Sciatic nerve (tissue), 2 donors: ENCODE data around the gene AP5Z1. TPM values are rescaled to one million over a fixed set of nuclear protein-coding genes. Genes with fewer than 3 reads are reported as not detected.
"Not testable (repeated sequence)": the region's sequence is repeated elsewhere in the genome, so short reads cannot be mapped to it uniquely, and the experiment has no call there.

ENCODE experiments used
- ATAC-seq: fragments of 200-7000 bp; cut with Tn5 transposase; one replicate; pipeline ENCODE4 v1.9.1; 2020; ENCODE audit warnings: mild to moderate bottlenecking, moderate library complexity
- DNase-seq: peaks from one replicate; pipeline ENCODE4 v3.0.0-alpha.2; 2020; ENCODE audit warnings: low spot score
- intact Hi-C: fragments of 100-400 bp; cut with DNase I; formaldehyde crosslinking; loops from one replicate; pipeline ENCODE4 v1.14.2; 2022
- total RNA-seq: library from RNA; stranded (reverse); fragmentation: NEBNext Ultra II Directional; extraction: Animal tissue kit (Norgen Biotek cat#: 25700); gene quantifications from one replicate; pipeline ENCODE4 v1.2.1, GENCODE V29; 2021
- donor health status: DM: no; HTN: no; CAD: no.
- donor health status: DM: no; HTN: no; CAD: no.

AP5Z1 gene
- total RNA-seq, 1 donor from 2014 or later, result 36.2 TPM

- no peak for ATAC-seq
- intact Hi-C loops, result loop anchor here (5.0 kb wide), 1 partner anchor 293 kb away; no protein-coding TSS in a partner anchor
Measured at GRCh38 chr7:4794591-4795350, 19.3 kb downstream of the AP5Z1 start.

GRCh38 chr7:4796453-4796852 is 21.0 kb downstream of the AP5Z1 start:
- DNase-seq (no peak), ATAC-seq (no peak)
- intact Hi-C loops, result no loop called here

More at GRCh38 chr7:4794591-4795350, 19.3 kb downstream of the AP5Z1 start:
- no peak for DNase-seq

- intact Hi-C loops, result no loop called here
- DNase-seq (peak; percentile 81), ATAC-seq (peak; percentile 74)
Measured at GRCh38 chr7:4797858-4798705, 22.7 kb downstream of the AP5Z1 start.

GRCh38 chr7:4798706-4799235 is 23.3 kb downstream of the AP5Z1 start:
- DNase-seq (no peak), ATAC-seq (peak; percentile 4)
- intact Hi-C loops, result no loop called here

- DNase-seq, result peak; percentile 82
- intact Hi-C loops, result loop anchor here (5.0 kb wide), 1 partner anchor 83 kb away; the partner anchor contains the start of gene RADIL
- ATAC-seq, result peak; percentile 80
Measured at GRCh38 chr7:4799508-4800268, 24.3 kb downstream of the AP5Z1 start.

GRCh38 chr7:4800487-4800886 is 25.1 kb downstream of the AP5Z1 start:
- DNase-seq (no peak), ATAC-seq (peak; percentile 2)
- intact Hi-C loops, result loop anchor here (5.0 kb wide), 1 partner anchor 82 kb away; the partner anchor contains the start of gene RADIL

GRCh38 chr7:4800926-4801838 is 25.8 kb downstream of the AP5Z1 start:
- intact Hi-C loops, result loop anchor here (5.0 kb wide), 1 partner anchor 81 kb away; the partner anchor contains the start of gene RADIL
- peak; percentile 1 for ATAC-seq
- DNase-seq, result no peak

- intact Hi-C loops, result loop anchor here (5.0 kb wide), 1 partner anchor 80 kb away; the partner anchor contains the start of gene RADIL
- no peak for ATAC-seq
- no peak for DNase-seq
Measured at GRCh38 chr7:4801839-4802231, 26.4 kb downstream of the AP5Z1 start.

- not testable (repeated sequence) for DNase-seq, ATAC-seq
- intact Hi-C loops, result loop anchor here (5.0 kb wide), 1 partner anchor 80 kb away; the partner anchor contains the start of gene RADIL
Measured at GRCh38 chr7:4802577-4802976, 27.2 kb downstream of the AP5Z1 start.

- intact Hi-C loops, result loop anchor here (5.0 kb wide), 1 partner anchor 79 kb away; the partner anchor contains the start of gene RADIL
Measured at GRCh38 chr7:4803397-4804241, 28.2 kb downstream of the AP5Z1 start.

GRCh38 chr7:4805110-4805983 is 29.9 kb downstream of the AP5Z1 start:
- ATAC-seq (no peak), DNase-seq (no peak)
- intact Hi-C loops, result no loop called here

More at GRCh38 chr7:4803397-4804241, 28.2 kb downstream of the AP5Z1 start:
- ATAC-seq, result no peak
- DNase-seq, result no peak

- intact Hi-C loops, result no loop called here
- no peak for ATAC-seq
Measured at GRCh38 chr7:4805984-4806300, 30.5 kb downstream of the AP5Z1 start.

GRCh38 chr7:4806983-4807597 is 31.7 kb downstream of the AP5Z1 start:
- ATAC-seq (peak; percentile 75), DNase-seq (no peak)
- intact Hi-C loops, result no loop called here

More at GRCh38 chr7:4805984-4806300, 30.5 kb downstream of the AP5Z1 start:
- no peak for DNase-seq

GRCh38 chr7:4807598-4808016 is 32.2 kb downstream of the AP5Z1 start:
- ATAC-seq, result peak; percentile 75
- intact Hi-C loops, result no loop called here

GRCh38 chr7:4808026-4808425 is 32.6 kb downstream of the AP5Z1 start:
- peak; percentile 23 for ATAC-seq
- intact Hi-C loops, result no loop called here

More at GRCh38 chr7:4807598-4808016, 32.2 kb downstream of the AP5Z1 start:
- no peak for DNase-seq

More at GRCh38 chr7:4808026-4808425, 32.6 kb downstream of the AP5Z1 start:
- no peak for DNase-seq
